Measurements from ENCODE around the gene TTLL3. TPM values are rescaled to one million over a fixed set of nuclear protein-coding genes. Genes with fewer than 3 reads are reported as not detected.

The TTLL3 gene
- total and polyA plus RNA-seq, 2 of the 13 experiments (the other 11 are each of a cell fraction or from before 2014, with no cell fraction given), result 9.5 to 51.2 TPM

DNA sequence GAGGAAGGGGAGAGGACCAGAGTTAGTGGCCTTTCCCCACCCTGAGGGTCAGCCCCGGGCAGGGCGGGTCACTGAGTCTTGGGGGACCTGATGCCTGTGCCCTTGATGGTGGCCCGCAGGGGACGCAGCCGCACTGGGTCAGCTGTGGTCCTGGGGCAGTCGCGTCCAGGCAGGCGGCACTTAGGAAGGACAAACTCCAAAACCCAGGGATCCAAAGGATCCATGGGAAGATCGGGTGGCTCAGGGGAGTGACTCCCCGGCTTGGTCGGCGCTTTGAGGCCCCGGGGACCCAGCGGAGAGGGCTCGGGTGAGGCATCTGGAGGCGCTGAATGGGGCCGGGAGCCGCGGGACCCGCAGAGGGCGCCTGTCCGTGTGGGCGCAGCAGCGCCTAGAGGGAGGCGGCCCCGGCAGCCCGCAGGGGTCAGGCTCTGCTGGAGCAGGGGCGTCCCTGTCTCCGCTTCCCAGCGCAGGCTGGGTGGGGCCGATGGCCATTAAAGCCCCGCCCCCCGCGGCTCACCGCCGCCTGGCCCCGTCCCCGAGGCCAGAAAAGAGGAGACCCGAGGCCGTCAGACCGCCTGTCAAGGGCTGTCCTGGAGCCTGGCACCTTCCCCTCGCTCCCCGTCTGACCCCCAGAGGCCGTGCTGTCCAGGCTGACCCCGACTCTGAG lies 52.5 kb downstream of the TTLL3 start (continued):
- TF ChIP-seq, protein P1, sequence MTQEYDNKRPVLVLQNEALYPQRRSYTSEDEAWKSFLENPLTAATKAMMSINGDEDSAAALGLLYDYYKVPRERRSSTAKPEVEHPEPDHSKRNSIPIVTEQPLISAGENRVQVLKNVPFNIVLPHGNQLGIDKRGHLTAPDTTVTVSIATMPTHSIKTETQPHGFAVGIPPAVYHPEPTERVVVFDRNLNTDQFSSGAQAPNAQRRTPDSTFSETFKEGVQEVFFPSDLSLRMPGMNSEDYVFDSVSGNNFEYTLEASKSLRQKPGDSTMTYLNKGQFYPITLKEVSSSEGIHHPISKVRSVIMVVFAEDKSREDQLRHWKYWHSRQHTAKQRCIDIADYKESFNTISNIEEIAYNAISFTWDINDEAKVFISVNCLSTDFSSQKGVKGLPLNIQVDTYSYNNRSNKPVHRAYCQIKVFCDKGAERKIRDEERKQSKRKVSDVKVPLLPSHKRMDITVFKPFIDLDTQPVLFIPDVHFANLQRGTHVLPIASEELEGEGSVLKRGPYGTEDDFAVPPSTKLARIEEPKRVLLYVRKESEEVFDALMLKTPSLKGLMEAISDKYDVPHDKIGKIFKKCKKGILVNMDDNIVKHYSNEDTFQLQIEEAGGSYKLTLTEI (CRISPR knock-in tag; conservative IDR thresholded peaks at IDR 0.05), result no peak
- TF ChIP-seq, protein P2, sequence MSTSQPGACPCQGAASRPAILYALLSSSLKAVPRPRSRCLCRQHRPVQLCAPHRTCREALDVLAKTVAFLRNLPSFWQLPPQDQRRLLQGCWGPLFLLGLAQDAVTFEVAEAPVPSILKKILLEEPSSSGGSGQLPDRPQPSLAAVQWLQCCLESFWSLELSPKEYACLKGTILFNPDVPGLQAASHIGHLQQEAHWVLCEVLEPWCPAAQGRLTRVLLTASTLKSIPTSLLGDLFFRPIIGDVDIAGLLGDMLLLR (CRISPR knock-in tag; IDR thresholded peaks at IDR 0.05), result no peak
- TF ChIP-seq ZNF335 (CRISPR knock-in tag; IDR thresholded peaks at IDR 0.05) (no peak), ZNF672 (CRISPR knock-in tag; IDR thresholded peaks at IDR 0.05) (no peak), CBX2 (IDR thresholded peaks at IDR 0.05; ENCODE audit: low read depth, low read length) (no peak), CBX2 (CRISPR knock-in tag; IDR thresholded peaks at IDR 0.05; ENCODE audit: low read depth) (no peak), ZNF670 (CRISPR knock-in tag; IDR thresholded peaks at IDR 0.05; ENCODE audit: borderline replicate concordance) (no peak), MIXL1 (CRISPR knock-in tag; IDR thresholded peaks at IDR 0.05) (no peak), SOX6 (IDR thresholded peaks at IDR 0.05) (no peak), SOX6 (CRISPR knock-in tag; IDR thresholded peaks at IDR 0.05) (no peak; the same call in 1 of the 2 replicates), ZIK1 (CRISPR knock-in tag; IDR thresholded peaks at IDR 0.05; ENCODE audit: borderline replicate concordance, low read depth) (0 out of 2 replicates have a peak, but pooled peaks have one; percentile 36), TCF7 (IDR thresholded peaks at IDR 0.05; ENCODE audit: low read depth) (no peak; the same call in 1 of the 2 replicates), ZNF331 (CRISPR knock-in tag; IDR thresholded peaks at IDR 0.05) (peak; percentile 70), MAFK (conservative IDR thresholded peaks at IDR 0.05 in 1 of 2, IDR thresholded peaks at IDR 0.05 in 1 of 2; ENCODE audit: low read length in 2 of 2) (no peak), ZNF547 (CRISPR knock-in tag; IDR thresholded peaks at IDR 0.05) (no peak; the same call in 1 of the 2 replicates), ZNF674 (CRISPR knock-in tag; IDR thresholded peaks at IDR 0.05; ENCODE audit: low read depth) (no peak), NFATC3 (CRISPR knock-in tag; IDR thresholded peaks at IDR 0.05) (no peak), ZNF569 (CRISPR knock-in tag; IDR thresholded peaks at IDR 0.05; ENCODE audit: borderline replicate concordance) (no peak), ZNF10 (CRISPR knock-in tag; IDR thresholded peaks at IDR 0.05; ENCODE audit: borderline replicate concordance, low read depth) (no peak)
- TF ChIP-seq, protein P3, sequence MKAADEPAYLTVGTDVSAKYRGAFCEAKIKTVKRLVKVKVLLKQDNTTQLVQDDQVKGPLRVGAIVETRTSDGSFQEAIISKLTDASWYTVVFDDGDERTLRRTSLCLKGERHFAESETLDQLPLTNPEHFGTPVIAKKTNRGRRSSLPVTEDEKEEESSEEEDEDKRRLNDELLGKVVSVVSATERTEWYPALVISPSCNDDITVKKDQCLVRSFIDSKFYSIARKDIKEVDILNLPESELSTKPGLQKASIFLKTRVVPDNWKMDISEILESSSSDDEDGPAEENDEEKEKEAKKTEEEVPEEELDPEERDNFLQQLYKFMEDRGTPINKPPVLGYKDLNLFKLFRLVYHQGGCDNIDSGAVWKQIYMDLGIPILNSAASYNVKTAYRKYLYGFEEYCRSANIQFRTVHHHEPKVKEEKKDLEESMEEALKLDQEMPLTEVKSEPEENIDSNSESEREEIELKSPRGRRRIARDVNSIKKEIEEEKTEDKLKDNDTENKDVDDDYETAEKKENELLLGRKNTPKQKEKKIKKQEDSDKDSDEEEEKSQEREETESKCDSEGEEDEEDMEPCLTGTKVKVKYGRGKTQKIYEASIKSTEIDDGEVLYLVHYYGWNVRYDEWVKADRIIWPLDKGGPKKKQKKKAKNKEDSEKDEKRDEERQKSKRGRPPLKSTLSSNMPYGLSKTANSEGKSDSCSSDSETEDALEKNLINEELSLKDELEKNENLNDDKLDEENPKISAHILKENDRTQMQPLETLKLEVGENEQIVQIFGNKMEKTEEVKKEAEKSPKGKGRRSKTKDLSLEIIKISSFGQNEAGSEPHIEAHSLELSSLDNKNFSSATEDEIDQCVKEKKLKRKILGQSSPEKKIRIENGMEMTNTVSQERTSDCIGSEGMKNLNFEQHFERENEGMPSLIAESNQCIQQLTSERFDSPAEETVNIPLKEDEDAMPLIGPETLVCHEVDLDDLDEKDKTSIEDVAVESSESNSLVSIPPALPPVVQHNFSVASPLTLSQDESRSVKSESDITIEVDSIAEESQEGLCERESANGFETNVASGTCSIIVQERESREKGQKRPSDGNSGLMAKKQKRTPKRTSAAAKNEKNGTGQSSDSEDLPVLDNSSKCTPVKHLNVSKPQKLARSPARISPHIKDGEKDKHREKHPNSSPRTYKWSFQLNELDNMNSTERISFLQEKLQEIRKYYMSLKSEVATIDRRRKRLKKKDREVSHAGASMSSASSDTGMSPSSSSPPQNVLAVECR (CRISPR knock-in tag; IDR thresholded peaks at IDR 0.05; ENCODE audit: borderline replicate concordance), result peak; percentile 75; the same call in 1 of the 2 replicates
- TF ChIP-seq, protein P4, sequence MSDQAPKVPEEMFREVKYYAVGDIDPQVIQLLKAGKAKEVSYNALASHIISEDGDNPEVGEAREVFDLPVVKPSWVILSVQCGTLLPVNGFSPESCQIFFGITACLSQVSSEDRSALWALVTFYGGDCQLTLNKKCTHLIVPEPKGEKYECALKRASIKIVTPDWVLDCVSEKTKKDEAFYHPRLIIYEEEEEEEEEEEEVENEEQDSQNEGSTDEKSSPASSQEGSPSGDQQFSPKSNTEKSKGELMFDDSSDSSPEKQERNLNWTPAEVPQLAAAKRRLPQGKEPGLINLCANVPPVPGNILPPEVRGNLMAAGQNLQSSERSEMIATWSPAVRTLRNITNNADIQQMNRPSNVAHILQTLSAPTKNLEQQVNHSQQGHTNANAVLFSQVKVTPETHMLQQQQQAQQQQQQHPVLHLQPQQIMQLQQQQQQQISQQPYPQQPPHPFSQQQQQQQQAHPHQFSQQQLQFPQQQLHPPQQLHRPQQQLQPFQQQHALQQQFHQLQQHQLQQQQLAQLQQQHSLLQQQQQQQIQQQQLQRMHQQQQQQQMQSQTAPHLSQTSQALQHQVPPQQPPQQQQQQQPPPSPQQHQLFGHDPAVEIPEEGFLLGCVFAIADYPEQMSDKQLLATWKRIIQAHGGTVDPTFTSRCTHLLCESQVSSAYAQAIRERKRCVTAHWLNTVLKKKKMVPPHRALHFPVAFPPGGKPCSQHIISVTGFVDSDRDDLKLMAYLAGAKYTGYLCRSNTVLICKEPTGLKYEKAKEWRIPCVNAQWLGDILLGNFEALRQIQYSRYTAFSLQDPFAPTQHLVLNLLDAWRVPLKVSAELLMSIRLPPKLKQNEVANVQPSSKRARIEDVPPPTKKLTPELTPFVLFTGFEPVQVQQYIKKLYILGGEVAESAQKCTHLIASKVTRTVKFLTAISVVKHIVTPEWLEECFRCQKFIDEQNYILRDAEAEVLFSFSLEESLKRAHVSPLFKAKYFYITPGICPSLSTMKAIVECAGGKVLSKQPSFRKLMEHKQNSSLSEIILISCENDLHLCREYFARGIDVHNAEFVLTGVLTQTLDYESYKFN (CRISPR knock-in tag; conservative IDR thresholded peaks at IDR 0.05), result no peak; the same call in 1 of the 2 replicates

Measured in HepG2 (cell line).